ENCODE results near the gene CHMP2A. TPM values are rescaled to one million over a fixed set of nuclear protein-coding genes. Genes with fewer than 3 reads are reported as not detected.

CHMP2A gene
- total and polyA plus RNA-seq, 2 of the 8 experiments (the other 6 are each of a cell fraction or from before 2014, with no cell fraction given): 70.0 to 132 TPM

GRCh38 chr19:58510084-58510862 lies 44.6 kb downstream of the CHMP2A start:
- Histone ChIP-seq H3K4ac (replicated peaks; ENCODE audit: insufficient read length, low read depth, low read length) (no peak overlapping the region), H2AFZ (ENCODE audit: low read length) (no peak overlapping the region), H2BK5ac (ENCODE audit: low read depth, low read length) (no peak overlapping the region), H2BK120ac (replicated peaks; ENCODE audit: low read depth, low read length) (no peak overlapping the region), H3K79me1 (ENCODE audit: low read depth, low read length) (peaks cover 2% of the 10 kb centered on the region; the same call in 1 of the 2 replicates), H2AK5ac (ENCODE audit: low read depth, low read length) (no peak overlapping the region), H3K79me2 (ENCODE audit: control insufficient read depth in 1 of 2, insufficient read depth in 2 of 2, low read length in 2 of 2) (peaks cover 0 to 2% of the 10 kb centered on the region in 2 experiments; a peak in 1 of 4 replicates), H3K27ac (ENCODE audit: low read depth, low read length) (no peak overlapping the region), H2BK15ac (ENCODE audit: low read length) (no peak overlapping the region), H3K4me1 (replicated peaks in 1 of 4; ENCODE audit: control insufficient read depth in 3 of 4, insufficient read depth in 4 of 4, low read length in 3 of 4) (peaks cover 0 to 9% (median 7%) of the 10 kb centered on the region in 4 experiments; a peak in 6 of 7 replicates), H3K23ac (ENCODE audit: insufficient read length) (no peak overlapping the region), H3K23me2 (ENCODE audit: low read depth, low read length) (peaks cover 4% of the 10 kb centered on the region; the same call in 1 of the 2 replicates), H3K18ac (ENCODE audit: extremely low read depth, low read length) (no peak overlapping the region), H3K9me3 (ENCODE audit: insufficient read depth in 2 of 2, low read depth in 1 of 2, low read length in 1 of 2) (no peaks in the 10 kb centered on the region; a peak in 1 of 4 replicates), H3K9ac (replicated peaks in 1 of 4; ENCODE audit: extremely low read depth in 1 of 4, low read depth in 3 of 4, low read length in 3 of 4) (no peak overlapping the region), H4K5ac (ENCODE audit: insufficient read length, low read depth, low read length) (no peak overlapping the region), H2BK12ac (ENCODE audit: low read depth, low read length) (no peak overlapping the region), H4K91ac (replicated peaks; ENCODE audit: insufficient read length, low read length) (no peak overlapping the region), H2BK20ac (ENCODE audit: low read length) (no peak overlapping the region), H4K8ac (ENCODE audit: extremely low read depth, insufficient read depth, low read length) (no peak overlapping the region), H3K4me3 (ENCODE audit: extremely low read depth in 1 of 4, insufficient read depth in 2 of 4, low read depth in 3 of 4, low read length in 4 of 4) (no peak overlapping the region), H3K36me3 (ENCODE audit: control insufficient read depth in 2 of 4, insufficient read depth in 4 of 4, low read length in 3 of 4) (no peaks in the 10 kb centered on the region), H4K20me1 (replicated peaks in 1 of 2; ENCODE audit: control insufficient read depth in 1 of 2, insufficient read depth in 2 of 2, low read length in 2 of 2) (no peaks in the 10 kb centered on the region), H3K27me3 (replicated peaks in 1 of 4; ENCODE audit: control insufficient read depth in 3 of 4, extremely low read depth in 1 of 4, insufficient read depth in 3 of 4, low read length in 3 of 4) (no peaks in the 10 kb centered on the region), H3K56ac (replicated peaks; ENCODE audit: insufficient read length, low read depth, low read length) (no peak overlapping the region), H3K4me2 (ENCODE audit: insufficient read depth in 1 of 2, low read depth in 2 of 2, low read length in 2 of 2) (no peak overlapping the region), H3K14ac (ENCODE audit: insufficient read length) (no peak overlapping the region)
- no peak for TF ChIP-seq TAF1 (IDR thresholded peaks at IDR 0.05; ENCODE audit: low read depth, low read length)
- no peak for DNase-seq (ENCODE audit: low read depth in 1 of 2, low spot score in 2 of 2)
- ChIA-PET CTCF (ENCODE audit: partially characterized antibody) (interaction anchor here (1.0 kb wide), 1 partner anchor 9 kb away, joined by 3 read pairs; no protein-coding TSS in a partner anchor), POLR2A (ENCODE audit: partially characterized antibody) (interaction anchor here (1.3 to 21.3 kb wide), 3 partner anchors 9 to 39 kb away, joined by 3 to 650 read pairs (median 6); partner anchors contain the start of genes CHMP2A, TRIM28 and ZBTB45)
- no peak for FAIRE-seq
- WGBS, 2 experiments (ENCODE audit: extremely low coverage in 1 of 2, insufficient coverage in 1 of 2, insufficient read length in 1 of 2, insufficient replicate concordance in 2 of 2, low coverage in 1 of 2, low lambda C conversion rate in 2 of 2, missing lambda C conversion rate in 1 of 2): 83% methylated on average over 8 of the region's 8 CpGs; no CpG with 5 or more reads in 1 of the 2 experiments

All from H1 (cell line).